Measurements from ENCODE around the gene TMC8. TPM values are rescaled to one million over a fixed set of nuclear protein-coding genes. Genes with fewer than 3 reads are reported as not detected.

Gene TMC8
- total RNA-seq, 4 donors from 2014 or later: 10.0 to 66.8 (median 22.5) TPM

DNA sequence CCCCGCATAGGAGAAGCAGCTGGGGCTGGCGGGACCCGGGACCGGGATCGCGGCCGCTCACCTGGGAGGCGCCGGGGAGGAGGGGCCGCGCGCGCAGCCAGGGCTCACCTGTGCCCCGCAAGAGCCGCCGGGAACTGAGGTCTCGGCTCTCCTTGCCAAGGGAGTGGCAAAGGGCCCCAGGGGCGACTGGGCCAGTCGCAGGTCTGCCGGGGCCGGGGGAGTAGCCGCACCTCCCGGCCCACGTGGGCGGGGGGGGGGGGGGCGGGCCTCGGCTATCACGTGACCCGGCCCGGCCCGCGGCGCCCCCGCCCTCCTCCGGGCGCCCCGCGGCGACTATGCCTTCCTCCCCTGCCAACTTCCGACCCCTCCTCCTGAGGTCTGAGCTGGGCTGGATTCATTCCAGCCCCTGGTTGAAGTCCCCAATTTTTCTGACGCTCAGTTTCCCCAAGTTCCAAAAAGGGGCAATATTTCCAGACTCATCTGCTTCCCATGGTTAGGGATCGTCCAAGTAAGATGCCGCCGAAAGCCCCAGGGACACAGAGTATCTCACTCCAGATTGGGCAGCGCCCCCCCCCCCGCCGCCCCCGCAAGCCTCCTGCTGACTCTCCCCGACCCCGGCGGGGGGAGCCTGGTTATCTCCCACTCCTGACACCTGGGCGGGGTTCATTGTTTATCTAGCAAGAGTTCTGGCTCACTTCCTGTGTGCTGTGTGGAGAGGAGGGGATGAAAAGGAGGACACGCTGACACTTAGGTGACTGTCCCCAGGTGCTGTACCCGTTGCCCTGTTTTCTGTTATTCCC, 1.8 kb upstream of the TMC8 start, which contains the start of gene TMC6:
Gene TMC6, minus strand, starts transcription at position 205 of the 800 bp plus-strand sequence. CDS start 1,923 bp downstream, outside the sequence.
- H3K9me3 ChIP-seq: no peaks in the 10 kb centered on the region
- peak; percentile 76 for TF ChIP-seq POLR2A (IDR thresholded peaks at IDR 0.05)
- no peak for TF ChIP-seq CTCF (IDR thresholded peaks at IDR 0.05)
- DNase-seq: peak; percentile 84 to 89 (median 88)
- H3K4me1 ChIP-seq: peaks cover 7 to 72% (median 63%) of the 10 kb centered on the region in 4 donors
- H3K36me3 ChIP-seq: peaks cover 0 to 22% (median 0%) of the 10 kb centered on the region in 3 donors
- peak within 1 kb of the TSS; percentile 84 to 99 (median 90) for H3K27ac ChIP-seq
- H3K4me3 ChIP-seq: peak within 1 kb of the TSS; percentile 59 to 97 (median 82)
- no peaks in the 10 kb centered on the region for H3K27me3 ChIP-seq

- H3K4me1 ChIP-seq: peaks cover 7 to 72% (median 62%) of the 10 kb centered on the region in 4 donors
- H3K36me3 ChIP-seq: peaks cover 0 to 15% (median 0%) of the 10 kb centered on the region in 3 donors
- peak in 2 of 3 donors; percentile 79 to 81 for DNase-seq
- no peaks in the 10 kb centered on the region for H3K27me3 ChIP-seq
- no peaks in the 10 kb centered on the region for H3K9me3 ChIP-seq
- no peak for TF ChIP-seq POLR2A (IDR thresholded peaks at IDR 0.05)
- no peak for TF ChIP-seq CTCF (IDR thresholded peaks at IDR 0.05)
- H3K4me3 ChIP-seq: peak overlapping the region in 3 of 4 donors; percentile 59 to 97 (median 95)
- peak overlapping the region; percentile 84 to 99 (median 90) for H3K27ac ChIP-seq
Observed at GRCh38 chr17:78129351-78130089, 1.1 kb upstream of the TMC8 start.

GRCh38 chr17:78130090-78130436, 508 bp upstream of the TMC8 start:
- no peaks in the 10 kb centered on the region for H3K9me3 ChIP-seq
- no peaks in the 10 kb centered on the region for H3K27me3 ChIP-seq
- H3K4me3 ChIP-seq: peak overlapping the region; percentile 46 to 97 (median 50)
- peak overlapping the region; percentile 84 to 99 (median 90) for H3K27ac ChIP-seq
- peak in 1 of 3 donors; percentile 38 for DNase-seq
- peaks cover 7 to 67% (median 56%) of the 10 kb centered on the region in 4 donors for H3K4me1 ChIP-seq
- TF ChIP-seq CTCF (IDR thresholded peaks at IDR 0.05) (no peak), POLR2A (IDR thresholded peaks at IDR 0.05) (no peak)
- H3K36me3 ChIP-seq: peaks cover 0 to 11% (median 0%) of the 10 kb centered on the region in 3 donors

DNA sequence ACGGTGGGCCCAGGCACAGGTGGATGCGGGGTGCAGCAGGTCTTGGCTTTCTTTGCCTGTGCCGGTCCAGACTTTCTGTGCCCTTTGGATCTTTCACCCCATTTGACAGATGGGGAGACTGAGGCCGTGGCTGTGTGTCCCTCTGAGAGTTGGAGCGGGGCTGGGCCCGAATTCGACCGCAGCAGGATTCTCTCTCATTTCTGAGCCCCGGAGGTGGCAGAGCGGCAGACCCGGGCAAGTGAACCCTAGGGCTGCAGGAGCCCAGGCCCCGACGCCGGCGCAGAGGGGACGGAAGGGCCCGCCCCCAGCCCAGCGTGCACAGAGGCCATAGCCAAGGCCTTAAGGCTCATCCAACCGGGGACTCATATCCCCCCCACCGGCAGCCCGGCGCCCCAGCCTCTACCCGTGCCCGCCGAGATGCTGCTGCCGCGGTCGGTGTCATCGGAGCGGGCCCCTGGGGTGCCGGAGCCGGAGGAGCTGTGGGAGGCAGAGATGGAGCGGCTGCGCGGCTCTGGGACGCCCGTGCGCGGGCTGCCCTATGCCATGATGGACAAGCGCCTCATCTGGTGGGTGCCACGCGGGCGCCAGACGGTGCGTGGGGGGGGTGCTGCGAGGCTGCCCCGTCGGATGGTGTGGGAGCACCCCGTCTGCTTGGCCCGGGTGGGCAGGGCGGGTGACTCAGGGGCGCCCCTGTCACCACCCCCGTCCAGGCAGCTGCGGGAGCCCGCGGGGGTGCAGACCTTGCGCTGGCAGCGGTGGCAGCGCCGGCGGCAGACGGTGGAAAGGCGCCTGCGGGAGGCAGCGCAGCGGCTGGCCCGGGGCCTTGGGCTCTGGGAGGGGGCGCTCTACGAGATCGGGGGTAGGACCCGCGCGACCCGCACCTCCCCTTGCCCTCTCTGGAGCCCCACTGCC, 857 bp downstream of the TMC8 start:
- H3K27me3 ChIP-seq: no peaks in the 10 kb centered on the region
- peak overlapping the region; percentile 46 to 97 (median 50) for H3K4me3 ChIP-seq
- H3K4me1 ChIP-seq: peaks cover 7 to 53% (median 43%) of the 10 kb centered on the region in 4 donors
- no peaks in the 10 kb centered on the region for H3K36me3 ChIP-seq
- TF ChIP-seq POLR2A (IDR thresholded peaks at IDR 0.05): no peak
- no peak for TF ChIP-seq CTCF (IDR thresholded peaks at IDR 0.05)
- no peaks in the 10 kb centered on the region for H3K9me3 ChIP-seq
- H3K27ac ChIP-seq: peak overlapping the region; percentile 84 to 99 (median 90)
- peak; percentile 44 to 58 (median 51) for DNase-seq

All from Peyer's patch (tissue), 4 donors.